GM19099 (cell line): ENCODE data around the gene PM20D1.

Experiments used
- POLR2A ChIP-seq: IDR thresholded peaks from 3 replicates; pipeline ENCODE4 v1.6.1; 2011; ENCODE audit warnings: low read depth; ENCODE audit not compliant: insufficient read length; ENCODE audit errors: extremely low read depth

Gene PM20D1

DNA sequence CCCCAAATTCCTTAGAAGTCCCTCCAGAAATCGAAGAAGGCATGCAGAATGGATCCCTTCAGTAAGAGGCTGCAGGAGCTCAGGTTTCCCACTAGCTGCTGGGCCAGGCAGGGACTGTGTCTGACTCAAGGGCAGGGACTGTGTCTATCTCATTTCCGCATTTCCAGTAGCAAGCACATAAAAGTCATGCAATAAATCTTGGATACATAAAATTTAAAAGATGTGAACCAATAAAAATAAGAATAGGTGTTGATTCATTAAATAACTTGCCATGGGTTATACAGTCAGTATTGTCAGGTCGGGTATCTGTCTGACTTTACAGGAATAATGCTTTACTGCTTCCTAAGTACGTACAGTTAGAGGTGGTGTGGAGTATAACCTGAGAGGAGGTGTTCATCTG lies 15.2 kb downstream of the PM20D1 start:
- TF ChIP-seq POLR2A = no peak

GRCh38 chr1:205832326-205832751 lies 17.6 kb downstream of the PM20D1 start:
- TF ChIP-seq POLR2A = no peak

DNA sequence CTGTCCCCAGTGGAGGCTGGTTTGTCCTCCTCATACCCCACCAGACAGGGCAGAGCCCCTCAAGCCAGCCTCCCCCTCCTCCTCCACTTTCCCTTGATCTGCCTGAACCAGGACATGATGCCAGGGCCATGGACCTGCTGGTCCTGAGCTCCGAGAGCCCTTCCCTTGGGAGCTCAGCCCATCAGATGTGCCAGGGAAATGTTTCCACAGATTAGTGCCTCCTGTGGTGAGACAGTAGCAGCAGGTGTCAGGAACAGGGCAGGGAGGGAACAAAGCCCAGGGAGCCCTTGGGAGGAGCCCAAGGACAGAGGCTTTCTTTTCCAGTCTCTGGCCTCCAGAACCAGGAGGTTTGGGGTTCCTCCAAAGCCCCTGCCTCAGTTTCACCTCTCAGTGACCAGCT lies 22.3 kb downstream of the PM20D1 start:
- TF ChIP-seq POLR2A = no peak

DNA sequence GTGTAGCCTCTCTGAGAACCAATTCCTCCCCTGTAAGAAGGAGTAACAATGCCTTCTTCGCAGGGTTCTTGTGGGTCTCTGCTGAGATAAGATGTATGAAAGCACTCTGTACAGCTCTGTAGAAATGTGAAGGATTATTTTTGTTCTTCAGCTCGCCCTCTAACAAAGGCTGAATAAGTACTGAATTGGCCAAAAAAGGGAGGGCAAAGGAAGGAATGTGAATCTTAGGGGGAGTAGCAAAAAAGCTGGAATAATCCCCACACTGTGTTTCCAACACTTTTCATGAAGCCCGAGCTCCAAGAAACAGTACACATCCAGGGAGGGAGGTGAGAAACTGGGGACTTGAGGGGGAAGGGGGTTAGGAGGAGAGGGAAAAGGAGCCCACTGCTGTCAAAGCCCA lies 22.9 kb downstream of the PM20D1 start:
- TF ChIP-seq POLR2A = no peak

- TF ChIP-seq POLR2A = no peak
Observed at GRCh38 chr1:205826016-205826806, 23.7 kb downstream of the PM20D1 start.

- TF ChIP-seq POLR2A = no peak
Observed at GRCh38 chr1:205824180-205824579, 25.8 kb downstream of the PM20D1 start.

GRCh38 chr1:205822397-205822796 lies 27.5 kb downstream of the PM20D1 start:
- no peak for TF ChIP-seq POLR2A

GRCh38 chr1:205817988-205818387 lies 31.9 kb downstream of the PM20D1 start:
- no peak for TF ChIP-seq POLR2A

DNA sequence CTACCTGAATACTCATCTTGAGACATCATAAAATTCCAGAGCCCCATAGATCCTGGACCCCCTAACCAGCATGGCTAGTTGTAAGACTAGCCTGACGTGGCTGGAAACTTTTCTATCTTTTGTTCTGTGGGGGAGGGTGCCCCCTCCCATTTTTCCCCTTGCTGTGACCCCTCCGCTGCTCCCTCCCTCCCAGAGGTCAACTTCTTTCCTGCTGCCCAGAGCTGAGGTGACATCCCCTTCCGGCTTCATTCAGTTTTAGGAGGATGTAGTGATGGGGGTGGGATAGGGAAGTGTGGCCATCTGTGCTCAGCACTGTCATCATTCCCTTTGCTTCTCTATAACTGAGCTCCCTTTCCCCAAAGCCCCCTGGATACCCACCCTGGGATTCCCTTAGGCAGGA lies 32.6 kb downstream of the PM20D1 start:
- no peak for TF ChIP-seq POLR2A

DNA sequence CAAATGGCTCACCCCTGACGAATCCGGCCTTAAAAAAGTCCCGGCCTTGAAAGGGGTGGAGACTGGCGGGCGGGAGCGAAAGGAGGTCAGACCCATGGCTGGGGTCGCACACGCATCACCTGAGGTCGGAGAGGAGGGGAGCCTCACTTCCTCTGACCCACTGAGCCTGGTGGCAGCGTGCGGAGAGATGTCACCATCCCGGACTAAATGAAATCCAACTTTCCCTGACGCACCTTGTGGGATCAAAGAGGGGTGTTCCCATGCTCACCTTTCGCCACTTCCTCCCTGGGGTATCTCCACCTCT lies 36.2 kb downstream of the PM20D1 start:
- no peak for TF ChIP-seq POLR2A

DNA sequence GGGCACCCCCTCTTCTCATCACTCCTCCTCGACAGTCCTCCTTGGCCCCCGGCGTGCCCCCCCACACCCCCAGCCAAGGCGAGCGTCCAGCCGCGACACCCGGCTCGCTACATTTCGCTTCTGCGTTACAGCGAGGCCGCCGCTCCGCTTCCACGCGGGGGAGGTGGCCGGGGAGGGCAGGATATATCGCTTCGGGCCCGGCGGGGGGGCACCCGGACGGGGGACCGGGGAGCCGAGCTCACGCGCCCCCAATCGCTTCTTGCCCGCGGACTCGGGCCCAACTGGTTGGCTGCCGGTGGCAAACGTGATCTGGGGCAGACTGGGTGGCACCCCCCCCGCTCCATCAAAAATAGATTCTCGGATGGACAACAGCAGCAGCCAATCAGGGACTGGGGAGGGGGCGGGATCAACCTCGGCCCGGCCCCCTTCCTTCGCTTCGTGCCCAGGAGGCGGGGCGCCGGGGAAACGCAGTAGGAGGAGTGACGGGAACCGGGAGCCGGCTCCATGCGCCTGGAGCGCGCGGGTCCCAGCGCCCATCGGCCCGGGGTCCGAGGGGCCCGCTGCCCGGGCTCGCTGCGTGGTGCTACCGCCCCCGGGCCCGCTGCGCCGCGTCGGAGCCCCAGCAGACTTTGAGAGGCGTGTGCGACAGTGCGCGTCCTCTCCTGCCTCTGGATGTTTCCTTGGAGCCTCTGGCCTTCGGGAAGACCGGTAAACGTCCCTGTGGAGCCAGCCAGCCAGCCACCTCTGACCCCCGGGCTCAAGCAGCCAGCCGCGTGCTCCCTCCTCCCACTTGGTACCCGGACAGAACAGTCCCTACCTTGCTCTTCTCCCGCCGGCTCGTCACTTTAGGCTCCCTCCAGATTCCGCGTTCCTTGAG lies 36.8 kb downstream of the PM20D1 start, which contains the start of gene SLC41A1:
Gene SLC41A1, minus strand, starts transcription at position 321 of the 877 bp plus-strand sequence. CDS start 2,757 bp downstream, outside the sequence.
- no peak for TF ChIP-seq POLR2A

GRCh38 chr1:205812271-205812877 lies 37.6 kb downstream of the PM20D1 start:
- no peak for TF ChIP-seq POLR2A

GRCh38 chr1:205811660-205812059 lies 38.3 kb downstream of the PM20D1 start:
- no peak for TF ChIP-seq POLR2A

GRCh38 chr1:205810448-205811157 lies 39.3 kb downstream of the PM20D1 start:
- TF ChIP-seq POLR2A = no peak

DNA sequence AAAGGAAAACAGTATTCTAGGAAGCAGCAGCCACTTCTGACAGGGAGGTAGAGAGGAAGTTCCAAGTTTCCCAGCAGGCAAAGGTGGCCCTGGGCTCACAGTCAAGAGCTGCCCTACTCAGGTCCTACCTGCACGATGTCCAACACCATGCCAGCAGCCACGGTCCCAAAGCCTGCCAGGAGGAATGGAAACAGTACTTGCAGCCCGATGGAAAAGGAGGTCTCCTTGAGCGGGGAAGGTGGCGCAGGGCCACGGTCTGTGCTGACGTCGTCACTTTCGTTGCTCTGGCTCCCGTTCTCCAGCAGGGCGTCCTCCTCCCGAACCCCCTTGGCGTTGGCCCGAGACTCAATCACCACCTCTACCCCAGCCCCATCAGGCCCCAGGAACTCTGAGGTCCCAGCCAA lies 40.0 kb downstream of the PM20D1 start:
- no peak for TF ChIP-seq POLR2A
